Measurements from ENCODE around the gene CD59. TPM values are rescaled to one million over a fixed set of nuclear protein-coding genes. Genes with fewer than 3 reads are reported as not detected.
"Not testable (repeated sequence)": the region's sequence is repeated elsewhere in the genome, so short reads cannot be mapped to it uniquely, and the experiment has no call there.

CD59 gene
- polyA plus RNA-seq, 6 donors from 2014 or later = 28.0 to 54.2 (median 39.9) TPM

GRCh38 chr11:33674035-33674814 is 62.0 kb downstream of the CD59 start:
- Mint-ChIP-seq H3K27me3 (peaks cover 20 to 40% (median 26%) of the 10 kb centered on the region in 3 donors), H3K9me3 (peaks cover 0 to 14% (median 12%) of the 10 kb centered on the region in 7 donors), H3K4me3 (peak overlapping the region in 1 of 8 donors; percentile 18), H3K36me3 (no peaks in the 10 kb centered on the region), H3K27ac (no peak overlapping the region), H3K4me1 (no peaks in the 10 kb centered on the region)
- ATAC-seq (ENCODE audit: low read depth in 2 of 2) = no peak
- DNase-seq = no peak

- Mint-ChIP-seq H3K27me3 (peaks cover 14 to 40% (median 26%) of the 10 kb centered on the region in 3 donors), H3K27ac (no peak overlapping the region)
- ATAC-seq (ENCODE audit: low read depth in 2 of 2) = no peak
Measured at GRCh38 chr11:33672273-33672672, 64.0 kb downstream of the CD59 start.

GRCh38 chr11:33670250-33671011 is 65.8 kb downstream of the CD59 start:
- Mint-ChIP-seq H3K9me3 (no peaks in the 10 kb centered on the region), H3K4me3 (no peak overlapping the region), H3K4me1 (no peaks in the 10 kb centered on the region), H3K36me3 (no peaks in the 10 kb centered on the region), H3K27me3 (peaks cover 14 to 41% (median 35%) of the 10 kb centered on the region in 3 donors), H3K27ac (no peak overlapping the region)
- ATAC-seq (ENCODE audit: low read depth in 2 of 2) (no peak), DNase-seq (no peak)

More at GRCh38 chr11:33672273-33672672, 64.0 kb downstream of the CD59 start:
- H3K4me1 Mint-ChIP-seq = no peaks in the 10 kb centered on the region
- H3K4me3 Mint-ChIP-seq = no peak overlapping the region
- no peaks in the 10 kb centered on the region for H3K36me3 Mint-ChIP-seq
- DNase-seq = no peak
- peaks cover 0 to 5% (median 3%) of the 10 kb centered on the region in 7 donors for H3K9me3 Mint-ChIP-seq

- H3K27ac Mint-ChIP-seq = no peak overlapping the region
- H3K4me3 Mint-ChIP-seq = no peak overlapping the region
- no peaks in the 10 kb centered on the region for H3K4me1 Mint-ChIP-seq
- no peaks in the 10 kb centered on the region for H3K9me3 Mint-ChIP-seq
- no peak for DNase-seq
- ATAC-seq (ENCODE audit: low read depth in 2 of 2) = no peak
- no peaks in the 10 kb centered on the region for H3K36me3 Mint-ChIP-seq
- H3K27me3 Mint-ChIP-seq = peaks cover 15 to 46% (median 35%) of the 10 kb centered on the region in 3 donors
Measured at GRCh38 chr11:33669598-33670249, 66.5 kb downstream of the CD59 start.

GRCh38 chr11:33668951-33669596 is 67.1 kb downstream of the CD59 start:
- H3K27me3 Mint-ChIP-seq = peaks cover 22 to 51% (median 35%) of the 10 kb centered on the region in 3 donors
- no peak overlapping the region for H3K27ac Mint-ChIP-seq
- no peaks in the 10 kb centered on the region for H3K9me3 Mint-ChIP-seq
- no peak for DNase-seq
- no peaks in the 10 kb centered on the region for H3K36me3 Mint-ChIP-seq
- H3K4me3 Mint-ChIP-seq = no peak overlapping the region
- no peaks in the 10 kb centered on the region for H3K4me1 Mint-ChIP-seq
- no peak for ATAC-seq (ENCODE audit: low read depth in 2 of 2)

GRCh38 chr11:33668468-33668825 is 67.8 kb downstream of the CD59 start:
- Mint-ChIP-seq H3K4me1 (no peaks in the 10 kb centered on the region), H3K36me3 (no peaks in the 10 kb centered on the region), H3K4me3 (no peak overlapping the region), H3K9me3 (no peaks in the 10 kb centered on the region), H3K27ac (no peak overlapping the region), H3K27me3 (peaks cover 22 to 53% (median 35%) of the 10 kb centered on the region in 3 donors)
- DNase-seq (no peak), ATAC-seq (ENCODE audit: low read depth in 2 of 2) (no peak)

- ATAC-seq (ENCODE audit: low read depth in 2 of 2) (no peak), DNase-seq (no peak)
- no peak overlapping the region for H3K27ac Mint-ChIP-seq
- H3K4me3 Mint-ChIP-seq = no peak overlapping the region
- H3K36me3 Mint-ChIP-seq = no peaks in the 10 kb centered on the region
- H3K9me3 Mint-ChIP-seq = no peaks in the 10 kb centered on the region
- no peaks in the 10 kb centered on the region for H3K4me1 Mint-ChIP-seq
- peaks cover 22 to 53% (median 35%) of the 10 kb centered on the region in 3 donors for H3K27me3 Mint-ChIP-seq
Measured at GRCh38 chr11:33667819-33668467, 68.3 kb downstream of the CD59 start.

GRCh38 chr11:33665350-33666106 is 70.7 kb downstream of the CD59 start:
- no peaks in the 10 kb centered on the region for H3K4me1 Mint-ChIP-seq
- no peak for DNase-seq
- ATAC-seq (ENCODE audit: low read depth in 2 of 2) = no peak
- no peaks in the 10 kb centered on the region for H3K36me3 Mint-ChIP-seq
- H3K27me3 Mint-ChIP-seq = peaks cover 15 to 42% (median 23%) of the 10 kb centered on the region in 3 donors
- H3K9me3 Mint-ChIP-seq = no peaks in the 10 kb centered on the region
- H3K4me3 Mint-ChIP-seq = no peak overlapping the region
- H3K27ac Mint-ChIP-seq = no peak overlapping the region

- Mint-ChIP-seq H3K27me3 (peaks cover 15 to 42% (median 24%) of the 10 kb centered on the region in 3 donors), H3K9me3 (no peaks in the 10 kb centered on the region), H3K4me3 (no peak overlapping the region), H3K36me3 (no peaks in the 10 kb centered on the region), H3K4me1 (no peaks in the 10 kb centered on the region), H3K27ac (peak overlapping the region in 1 of 6 donors; percentile 31)
- ATAC-seq (ENCODE audit: low read depth in 2 of 2) = no peak
- DNase-seq = no peak
Measured at GRCh38 chr11:33664827-33665226, 71.4 kb downstream of the CD59 start.

GRCh38 chr11:33664166-33664565 is 72.1 kb downstream of the CD59 start:
- no peaks in the 10 kb centered on the region for H3K4me1 Mint-ChIP-seq
- ATAC-seq (ENCODE audit: low read depth in 2 of 2) = no peak

GRCh38 chr11:33663121-33663520 is 73.1 kb downstream of the CD59 start:
- H3K36me3 Mint-ChIP-seq = no peaks in the 10 kb centered on the region
- H3K4me1 Mint-ChIP-seq = no peaks in the 10 kb centered on the region
- H3K9me3 Mint-ChIP-seq = no peaks in the 10 kb centered on the region
- no peak for ATAC-seq (ENCODE audit: low read depth in 2 of 2)
- H3K27me3 Mint-ChIP-seq = peaks cover 8 to 43% (median 16%) of the 10 kb centered on the region in 3 donors
- H3K27ac Mint-ChIP-seq = no peak overlapping the region
- DNase-seq = no peak
- no peak overlapping the region for H3K4me3 Mint-ChIP-seq

More at GRCh38 chr11:33664166-33664565, 72.1 kb downstream of the CD59 start:
- Mint-ChIP-seq H3K4me3 (no peak overlapping the region), H3K27me3 (peaks cover 15 to 42% (median 24%) of the 10 kb centered on the region in 3 donors), H3K27ac (no peak overlapping the region), H3K9me3 (no peaks in the 10 kb centered on the region), H3K36me3 (no peaks in the 10 kb centered on the region)
- no peak for DNase-seq

- DNase-seq; H3K27ac Mint-ChIP-seq; H3K4me1 Mint-ChIP-seq; H3K9me3 Mint-ChIP-seq; H3K36me3 Mint-ChIP-seq; ATAC-seq (ENCODE audit: low read depth in 2 of 2); H3K4me3 Mint-ChIP-seq: not testable (repeated sequence)
- H3K27me3 Mint-ChIP-seq = peaks cover 8 to 36% (median 14%) of the 10 kb centered on the region in 3 donors
Measured at GRCh38 chr11:33661526-33661925, 74.7 kb downstream of the CD59 start.

Data from naive B cell (primary cell).